SK-N-SH (cell line): ENCODE data around the gene FGFBP2. TPM values are rescaled to one million over a fixed set of nuclear protein-coding genes. Genes with fewer than 3 reads are reported as not detected.

Experiments
- CTCF ChIA-PET: fragments of 300-600, 350-600 bp; formaldehyde crosslinking; extraction: SDS; loops from one replicate; lab custom pipeline; 2021; lab: Yijun Ruan, JAX
- POLR2A ChIA-PET: fragments of 350-600 bp; sonication (Branson Sonifier 250); formaldehyde crosslinking; extraction: SDS; loops from one replicate; lab custom pipeline; 2020; ENCODE audit warnings: antibody characterized with exemption, inconsistent platforms; lab: Yijun Ruan, JAX
- DNase-seq: peaks from one replicate; pipeline ENCODE4 v3.0.0; 2012
- H2AFZ ChIP-seq: fragments of 200-600 bp; sonication (generic); 2 replicates; pipeline ENCODE4 v1.8.1; 2016; ENCODE audit warnings: antibody characterized with exemption, mild to moderate bottlenecking, low read depth
- H3F3A ChIP-seq: fragments of 200-600 bp; sonication (generic); replicated peaks from 2 replicates; pipeline ENCODE3; 2016; ENCODE audit warnings: antibody characterized with exemption, mild to moderate bottlenecking; ENCODE audit not compliant: insufficient read depth
- H3K27ac ChIP-seq, 2 experiments: fragments of 200-500 bp in 1 of 2; fragments of 200-600 bp in 1 of 2; sonication (Bioruptor generic) in 1 of 2; sonication (generic), shearing (Covaris generic) in 1 of 2; 2 replicates each; pipeline versions ENCODE4 v1.5.1 to v1.6.1; 2014 to 2016; ENCODE audit warnings: low read depth in 2 of 2, inconsistent platforms in 1 of 2, low read length in 1 of 2, mild to moderate bottlenecking in 1 of 2, mixed read lengths in 1 of 2
- H3K27me3 ChIP-seq: fragments of 200-600 bp; sonication (generic), shearing (Covaris generic); 2 replicates; pipeline ENCODE4 v1.6.1; 2016; ENCODE audit warnings: mixed run types; ENCODE audit not compliant: insufficient read depth
- H3K36me3 ChIP-seq, 2 experiments: fragments of 200-500 bp in 1 of 2; fragments of 200-600 bp in 1 of 2; sonication (Bioruptor generic) in 1 of 2; sonication (generic) in 1 of 2; replicated peaks in 1 of 2; 2 replicates each; pipeline versions ENCODE3 to v1.5.1; 2014 to 2016; ENCODE audit warnings: low read length in 1 of 2, mild to moderate bottlenecking in 1 of 2; ENCODE audit not compliant: insufficient read depth in 2 of 2, control insufficient read depth in 1 of 2
- H3K4me1 ChIP-seq, 2 experiments: fragments of 200-500 bp in 1 of 2; fragments of 200-600 bp in 1 of 2; sonication (Bioruptor generic) in 1 of 2; sonication (generic), shearing (Covaris generic) in 1 of 2; 2 replicates each; pipeline versions ENCODE4 v1.5.1 to v1.6.1; 2014 to 2016; ENCODE audit warnings: low read depth in 1 of 2, low read length in 1 of 2, mixed run types in 1 of 2; ENCODE audit not compliant: insufficient read depth in 2 of 2, control insufficient read depth in 1 of 2
- H3K4me2 ChIP-seq: fragments of 200-600 bp; sonication (generic), shearing (Covaris generic); 2 replicates; pipeline ENCODE4 v1.6.1; 2017; ENCODE audit warnings: mixed run types
- H3K4me3 ChIP-seq, 2 experiments: fragments of 200-500 bp in 1 of 2; fragments of 200-600 bp in 1 of 2; sonication (Bioruptor generic) in 1 of 2; sonication (generic), shearing (Covaris generic) in 1 of 2; 2 replicates each; pipeline versions ENCODE4 v1.5.1 to v1.8.1; 2014 to 2016; ENCODE audit warnings: low read depth in 2 of 2, inconsistent platforms in 1 of 2, low read length in 1 of 2, mild to moderate bottlenecking in 1 of 2, mixed read lengths in 1 of 2, moderate library complexity in 1 of 2
- H3K79me2 ChIP-seq: fragments of 200-600 bp; sonication (generic); 2 replicates; pipeline ENCODE4 v1.8.1; 2017; ENCODE audit warnings: mild to moderate bottlenecking; ENCODE audit not compliant: insufficient read depth
- H3K9ac ChIP-seq: fragments of 200-600 bp; sonication (generic); 2 replicates; pipeline ENCODE4 v1.6.1; 2017; ENCODE audit warnings: mixed run types
- H3K9me2 ChIP-seq: fragments of 200-600 bp; sonication (generic); 2 replicates; pipeline ENCODE4 v1.6.1; 2017; ENCODE audit warnings: mixed run types
- H3K9me3 ChIP-seq: fragments of 200-600 bp; sonication (generic); 2 replicates; pipeline ENCODE4 v1.6.1; 2017; ENCODE audit warnings: mixed run types, mild to moderate bottlenecking, moderate library complexity
- H4K20me1 ChIP-seq: fragments of 200-600 bp; sonication (generic); 2 replicates; pipeline ENCODE4 v1.6.1; 2017; ENCODE audit warnings: mild to moderate bottlenecking, mixed run types; ENCODE audit not compliant: insufficient read depth
- CHD2 ChIP-seq: fragments of 150-350 bp; IDR thresholded peaks from 2 replicates; pipeline ENCODE4 v1.6.1; 2018; ENCODE audit warnings: low read length; ENCODE audit not compliant: partially characterized antibody
- CTCF ChIP-seq: fragments of 200-600 bp; sonication (generic); IDR thresholded peaks from 2 replicates; pipeline ENCODE4 v1.6.1; 2017; ENCODE audit warnings: antibody characterized with exemption, mild to moderate bottlenecking, moderate library complexity
- ELF1 ChIP-seq: IDR thresholded peaks from 2 replicates; pipeline ENCODE4 v1.4.0; 2012
- EP300 ChIP-seq, 2 experiments: IDR thresholded peaks; 2 replicates each; pipeline versions ENCODE4 v1.4.0 to v1.6.1; 2012; ENCODE audit warnings: borderline replicate concordance in 1 of 2, low read depth in 1 of 2, low read length in 1 of 2
- MAX ChIP-seq: IDR thresholded peaks from 2 replicates; pipeline ENCODE4 v1.4.0; 2012; ENCODE audit warnings: low read depth
- NFIC ChIP-seq: IDR thresholded peaks from 2 replicates; pipeline ENCODE4 v1.4.0; 2012; ENCODE audit warnings: borderline replicate concordance
- TAF1 ChIP-seq: IDR thresholded peaks from 2 replicates; pipeline ENCODE4 v1.6.1; 2012; ENCODE audit warnings: low read depth, mild to moderate bottlenecking, low read length, moderate library complexity, borderline replicate concordance
- TCF12 ChIP-seq: IDR thresholded peaks from 2 replicates; pipeline ENCODE4 v1.4.0; 2012
- TEAD4 ChIP-seq: IDR thresholded peaks from 2 replicates; pipeline ENCODE4 v1.4.0; 2012; ENCODE audit warnings: mild to moderate bottlenecking, borderline replicate concordance; ENCODE audit not compliant: insufficient read depth
- WGBS: methylation state at CpG from one replicate; pipeline ENCODE4 v1.1.6; 2017; ENCODE audit warnings: low lambda C conversion rate; 5-methylcytosine and 5-hydroxymethylcytosine counted together
- polyA plus RNA-seq, 3 experiments: library from polyadenylated mRNA; depleted of rRNA; stranded (reverse); fragments of >200 nt; gene quantifications; 2 replicates each; pipeline ENCODE4 v1.2.3, GENCODE V29; 2012
- TF ChIP-seq, protein P1 (sequence below): IDR thresholded peaks from 2 replicates; pipeline ENCODE4 v1.4.0; 2012; ENCODE audit warnings: low read depth, borderline replicate concordance

The FGFBP2 gene
- polyA plus RNA-seq, 1 of the 3 experiments (the other 2 are of a cell fraction) = 0.62 TPM

- TF ChIP-seq MAX = peak; percentile 36; the same call in 1 of the 2 replicates
- no peak for TF ChIP-seq CHD2
- TF ChIP-seq TCF12 = peak; percentile 89
- TF ChIP-seq, protein P1, sequence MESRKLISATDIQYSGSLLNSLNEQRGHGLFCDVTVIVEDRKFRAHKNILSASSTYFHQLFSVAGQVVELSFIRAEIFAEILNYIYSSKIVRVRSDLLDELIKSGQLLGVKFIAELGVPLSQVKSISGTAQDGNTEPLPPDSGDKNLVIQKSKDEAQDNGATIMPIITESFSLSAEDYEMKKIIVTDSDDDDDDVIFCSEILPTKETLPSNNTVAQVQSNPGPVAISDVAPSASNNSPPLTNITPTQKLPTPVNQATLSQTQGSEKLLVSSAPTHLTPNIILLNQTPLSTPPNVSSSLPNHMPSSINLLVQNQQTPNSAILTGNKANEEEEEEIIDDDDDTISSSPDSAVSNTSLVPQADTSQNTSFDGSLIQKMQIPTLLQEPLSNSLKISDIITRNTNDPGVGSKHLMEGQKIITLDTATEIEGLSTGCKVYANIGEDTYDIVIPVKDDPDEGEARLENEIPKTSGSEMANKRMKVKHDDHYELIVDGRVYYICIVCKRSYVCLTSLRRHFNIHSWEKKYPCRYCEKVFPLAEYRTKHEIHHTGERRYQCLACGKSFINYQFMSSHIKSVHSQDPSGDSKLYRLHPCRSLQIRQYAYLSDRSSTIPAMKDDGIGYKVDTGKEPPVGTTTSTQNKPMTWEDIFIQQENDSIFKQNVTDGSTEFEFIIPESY = no peak
- 0 out of 2 replicates have a peak, but pooled peaks have one; percentile 43 for TF ChIP-seq TEAD4
- no peak for TF ChIP-seq CTCF
Observed at GRCh38 chr4:15913631-15913970, 49.4 kb downstream of the FGFBP2 start (continued).

- TF ChIP-seq EP300 (IDR thresholded peaks at IDR 0.05; ENCODE audit: borderline replicate concordance in 1 of 2, low read depth in 1 of 2, low read length in 1 of 2) = no peak
- no peak for TF ChIP-seq NFIC
- no peak for TF ChIP-seq CTCF
- no peak for TF ChIP-seq ELF1
- no peak for TF ChIP-seq TAF1
- Histone ChIP-seq H3K4me3 (no peak overlapping the region), H3K27ac (peak overlapping the region in 1 of 2 experiments; percentile 56; a peak in 2 of 4 replicates), H3K36me3 (no peaks in the 10 kb centered on the region), H3K9me2 (no peaks in the 10 kb centered on the region), H3K27me3 (no peaks in the 10 kb centered on the region), H3K79me2 (no peaks in the 10 kb centered on the region), H3K4me1 (peaks cover 0 to 2% of the 10 kb centered on the region in 2 experiments; a peak in 2 of 4 replicates), H3K9ac (no peak overlapping the region), H3K4me2 (peak overlapping the region; percentile 14; the same call in 1 of the 2 replicates), H3K9me3 (no peaks in the 10 kb centered on the region), H3F3A (peaks cover 3% of the 10 kb centered on the region), H4K20me1 (no peaks in the 10 kb centered on the region), H2AFZ (no peak overlapping the region)
- WGBS = 66% methylated on average over 7 of the region's 8 CpGs
- CTCF ChIA-PET = interaction anchor here (1.0 to 1.9 kb wide), 3 partner anchors 30 to 108 kb away, joined by 3 to 8 read pairs (median 3); no protein-coding TSS in a partner anchor
- POLR2A ChIA-PET = no interaction called here
- no peak for DNase-seq
Observed at GRCh38 chr4:15912961-15913630, 49.9 kb downstream of the FGFBP2 start.
